ENCODE measurements around the gene MAP10.

DNA sequence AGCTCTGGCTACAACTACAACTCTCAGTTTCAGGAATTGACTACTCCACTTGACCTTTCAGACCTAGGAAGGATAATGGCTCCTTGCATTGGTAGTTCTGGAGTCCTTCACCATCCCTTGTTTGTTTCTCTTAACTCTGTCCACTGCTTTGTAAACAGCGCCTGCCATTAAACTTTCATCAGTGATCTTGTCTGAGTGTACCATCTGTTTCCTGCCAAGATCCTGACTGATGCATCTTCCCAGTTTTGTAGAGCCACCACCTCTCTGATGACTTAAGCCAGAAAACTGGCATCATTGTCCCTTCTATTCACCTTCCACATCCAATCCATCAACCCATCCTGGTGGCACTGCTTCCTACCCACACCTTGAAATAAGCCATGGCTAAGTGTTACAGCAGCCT, 15.2 kb downstream of the MAP10 start:
- TF ChIP-seq, protein P1, sequence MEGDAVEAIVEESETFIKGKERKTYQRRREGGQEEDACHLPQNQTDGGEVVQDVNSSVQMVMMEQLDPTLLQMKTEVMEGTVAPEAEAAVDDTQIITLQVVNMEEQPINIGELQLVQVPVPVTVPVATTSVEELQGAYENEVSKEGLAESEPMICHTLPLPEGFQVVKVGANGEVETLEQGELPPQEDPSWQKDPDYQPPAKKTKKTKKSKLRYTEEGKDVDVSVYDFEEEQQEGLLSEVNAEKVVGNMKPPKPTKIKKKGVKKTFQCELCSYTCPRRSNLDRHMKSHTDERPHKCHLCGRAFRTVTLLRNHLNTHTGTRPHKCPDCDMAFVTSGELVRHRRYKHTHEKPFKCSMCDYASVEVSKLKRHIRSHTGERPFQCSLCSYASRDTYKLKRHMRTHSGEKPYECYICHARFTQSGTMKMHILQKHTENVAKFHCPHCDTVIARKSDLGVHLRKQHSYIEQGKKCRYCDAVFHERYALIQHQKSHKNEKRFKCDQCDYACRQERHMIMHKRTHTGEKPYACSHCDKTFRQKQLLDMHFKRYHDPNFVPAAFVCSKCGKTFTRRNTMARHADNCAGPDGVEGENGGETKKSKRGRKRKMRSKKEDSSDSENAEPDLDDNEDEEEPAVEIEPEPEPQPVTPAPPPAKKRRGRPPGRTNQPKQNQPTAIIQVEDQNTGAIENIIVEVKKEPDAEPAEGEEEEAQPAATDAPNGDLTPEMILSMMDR (IDR thresholded peaks at IDR 0.05; ENCODE audit: low read length): no peak
- no peak for TF ChIP-seq EZH2 (IDR thresholded peaks at IDR 0.05; ENCODE audit: borderline replicate concordance, low read length)
